ENCODE data around the gene UGT2B7. TPM values are rescaled to one million over a fixed set of nuclear protein-coding genes. Genes with fewer than 3 reads are reported as not detected.

UGT2B7 gene
- total RNA-seq, 3 donors from 2014 or later: 0.33 to 2.5 TPM; not detected in 1

GRCh38 chr4:69070590-69070989 is 25.7 kb upstream of the UGT2B7 start:
- DNase-seq (ENCODE audit: low spot score in 2 of 2): no peak
- intact Hi-C loops (cut with DNase I; ENCODE audit: low total_unique reads): no loop called here
- H3K27ac ChIP-seq: no peak overlapping the region
- H3K27me3 ChIP-seq: no peaks in the 10 kb centered on the region
- H3K4me3 ChIP-seq: no peak overlapping the region
- no peaks in the 10 kb centered on the region for H3K36me3 ChIP-seq
- no peaks in the 10 kb centered on the region for H3K9me3 ChIP-seq
- no peaks in the 10 kb centered on the region for H3K4me1 ChIP-seq
- TF ChIP-seq CTCF (IDR thresholded peaks at IDR 0.05) (no peak), POLR2AphosphoS5 (IDR thresholded peaks at IDR 0.05) (no peak), POLR2A (IDR thresholded peaks at IDR 0.05) (no peak)

- no peak for TF ChIP-seq POLR2AphosphoS5 (IDR thresholded peaks at IDR 0.05)
- no peak for TF ChIP-seq POLR2A (IDR thresholded peaks at IDR 0.05)
- TF ChIP-seq CTCF (IDR thresholded peaks at IDR 0.05): no peak
- intact Hi-C loops (cut with DNase I; ENCODE audit: low total_unique reads): no loop called here
Measured at GRCh38 chr4:69071286-69071685, 25.0 kb upstream of the UGT2B7 start.

DNA sequence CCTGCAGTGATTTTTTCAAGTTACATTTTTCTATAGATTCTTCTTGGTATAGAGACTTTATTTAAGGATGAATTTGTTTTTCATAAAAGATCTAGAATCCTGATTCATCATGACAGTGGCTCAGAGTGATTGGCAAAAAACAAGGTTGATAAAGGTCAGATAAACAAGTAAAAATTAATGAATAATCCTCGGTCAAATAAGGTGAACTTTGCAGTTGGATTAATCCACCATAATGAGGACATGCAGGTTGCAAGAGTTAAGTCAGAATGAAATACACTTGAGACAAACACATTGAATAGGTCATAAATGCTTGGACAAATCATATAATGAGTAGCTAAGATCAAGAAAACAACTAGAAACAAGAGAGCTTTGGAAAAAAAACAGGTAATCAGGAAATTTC is 22.9 kb upstream of the UGT2B7 start:
- TF ChIP-seq CTCF (IDR thresholded peaks at IDR 0.05) (no peak), POLR2A (IDR thresholded peaks at IDR 0.05) (no peak), POLR2AphosphoS5 (IDR thresholded peaks at IDR 0.05) (no peak)
- Histone ChIP-seq H3K27ac (no peak overlapping the region), H3K4me1 (no peaks in the 10 kb centered on the region), H3K36me3 (no peaks in the 10 kb centered on the region), H3K4me3 (no peak overlapping the region), H3K9me3 (no peaks in the 10 kb centered on the region), H3K27me3 (no peaks in the 10 kb centered on the region)
- DNase-seq (ENCODE audit: low spot score in 2 of 2): no peak
- intact Hi-C loops (cut with DNase I; ENCODE audit: low total_unique reads): no loop called here

More at GRCh38 chr4:69071286-69071685, 25.0 kb upstream of the UGT2B7 start:
- no peak for DNase-seq (ENCODE audit: low spot score in 2 of 2)
- no peak overlapping the region for H3K4me3 ChIP-seq
- H3K27me3 ChIP-seq: no peaks in the 10 kb centered on the region
- H3K36me3 ChIP-seq: no peaks in the 10 kb centered on the region
- H3K9me3 ChIP-seq: no peaks in the 10 kb centered on the region
- no peak overlapping the region for H3K27ac ChIP-seq
- H3K4me1 ChIP-seq: no peaks in the 10 kb centered on the region

DNA sequence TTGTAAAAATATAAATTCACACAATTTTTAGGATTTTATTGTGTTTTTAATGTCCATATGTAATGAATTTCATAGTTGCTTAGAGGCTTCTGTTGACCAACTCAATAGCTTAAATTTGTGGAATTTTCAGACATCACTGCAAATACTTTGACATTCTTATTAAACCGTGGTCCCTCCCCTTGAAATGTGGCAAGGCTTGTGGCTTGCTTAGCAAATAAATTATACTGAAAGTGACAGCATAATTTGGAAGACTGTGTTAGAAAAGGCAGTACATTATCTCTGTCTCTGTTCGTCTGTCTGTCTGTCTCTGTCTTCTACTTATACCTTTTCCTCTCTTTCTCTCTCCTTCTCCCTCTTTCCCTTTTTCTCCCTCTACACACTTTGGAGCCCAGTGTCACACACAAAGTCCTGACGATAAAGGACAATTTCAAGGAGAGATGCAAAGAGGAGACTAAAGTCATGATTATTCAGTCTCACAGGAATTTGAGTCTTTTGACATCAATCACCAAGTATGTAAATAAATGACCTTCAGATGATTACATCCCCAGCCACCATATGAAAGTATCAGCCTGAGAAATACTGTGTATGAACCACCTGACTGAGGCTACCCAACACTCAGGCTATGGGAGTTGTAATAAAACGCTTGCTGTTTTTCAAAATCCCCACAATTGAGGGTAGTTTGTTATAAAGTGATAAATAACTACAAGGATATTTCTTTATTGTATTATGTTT is 21.0 kb upstream of the UGT2B7 start:
- no peak overlapping the region for H3K27ac ChIP-seq
- no peak for TF ChIP-seq POLR2AphosphoS5 (IDR thresholded peaks at IDR 0.05)
- no peak for TF ChIP-seq CTCF (IDR thresholded peaks at IDR 0.05)
- no peak for TF ChIP-seq POLR2A (IDR thresholded peaks at IDR 0.05)
- H3K9me3 ChIP-seq: no peaks in the 10 kb centered on the region
- no peak for DNase-seq (ENCODE audit: low spot score in 2 of 2)
- H3K4me1 ChIP-seq: no peaks in the 10 kb centered on the region
- no peaks in the 10 kb centered on the region for H3K36me3 ChIP-seq
- H3K4me3 ChIP-seq: no peak overlapping the region
- no peaks in the 10 kb centered on the region for H3K27me3 ChIP-seq
- intact Hi-C loops (cut with DNase I; ENCODE audit: low total_unique reads): no loop called here

DNA sequence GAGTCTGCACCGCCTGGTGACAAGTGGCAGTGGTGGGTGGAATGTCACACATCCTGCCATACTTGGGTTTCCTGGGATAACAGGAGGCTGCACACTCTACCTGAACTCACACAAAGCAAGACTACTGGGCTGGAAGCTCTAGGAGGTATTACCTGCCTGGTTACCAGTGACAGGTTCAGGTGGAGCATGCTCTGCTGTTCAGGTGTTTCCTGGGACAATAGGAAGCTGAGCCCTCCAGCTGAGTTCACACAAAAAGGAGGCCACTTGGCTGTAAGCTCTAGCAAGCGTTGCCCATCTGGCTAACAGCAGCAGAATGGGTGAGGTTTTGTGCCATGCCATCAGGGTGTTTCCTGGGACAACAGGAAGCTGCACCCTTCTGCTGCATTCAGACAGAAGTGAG is 17.4 kb upstream of the UGT2B7 start:
- TF ChIP-seq POLR2AphosphoS5 (IDR thresholded peaks at IDR 0.05) (no peak), CTCF (IDR thresholded peaks at IDR 0.05) (no peak), POLR2A (IDR thresholded peaks at IDR 0.05) (no peak)
- Histone ChIP-seq H3K36me3 (no peaks in the 10 kb centered on the region), H3K9me3 (no peaks in the 10 kb centered on the region), H3K27ac (no peak overlapping the region), H3K27me3 (no peaks in the 10 kb centered on the region), H3K4me3 (no peak overlapping the region), H3K4me1 (no peaks in the 10 kb centered on the region)
- DNase-seq (ENCODE audit: low spot score in 2 of 2): no peak
- intact Hi-C loops (cut with DNase I; ENCODE audit: low total_unique reads): no loop called here

Measured in breast epithelium (tissue), 4 donors.